GM23248 (cell line): ENCODE data around the gene EVL.

ENCODE experiments used
- EZH2 ChIP-seq: fragments of 200-600 bp; sonication (generic); IDR thresholded peaks from 2 replicates; pipeline ENCODE4 v1.6.1; 2018; ENCODE audit warnings: antibody characterized with exemption, mild to moderate bottlenecking; ENCODE audit not compliant: insufficient read depth, poor library complexity, severe bottlenecking
- EZH2phosphoT487 ChIP-seq: fragments of 200-600 bp; sonication (generic); IDR thresholded peaks from 2 replicates; pipeline ENCODE4 v1.6.1; 2018; ENCODE audit warnings: antibody characterized with exemption, moderate library complexity, mild to moderate bottlenecking, low read depth; ENCODE audit not compliant: insufficient read depth

GRCh38 chr14:100155049-100155621 is 89.9 kb downstream of the EVL start:
- TF ChIP-seq EZH2phosphoT487: no peak
- TF ChIP-seq EZH2: no peak
